H1 (cell line): ENCODE data around the gene PIK3C2G. TPM values are rescaled to one million over a fixed set of nuclear protein-coding genes. Genes with fewer than 3 reads are reported as not detected.

Experiments used
- CTCF ChIA-PET: fragments of 300-600 bp; sonication (Branson Sonifier 250); formaldehyde crosslinking; loops from one replicate; lab custom pipeline; 2021; ENCODE audit not compliant: partially characterized antibody; lab: Charles Lee
- POLR2A ChIA-PET: fragments of 300-600 bp; sonication (Branson Sonifier 250); formaldehyde crosslinking; loops from one replicate; lab custom pipeline; 2021; ENCODE audit warnings: inconsistent platforms; ENCODE audit not compliant: partially characterized antibody; lab: Charles Lee
- DNase-seq, 2 experiments: peaks; one replicate each; pipeline versions ENCODE4 v3.0.0 to v3.0.0-alpha.2; 2010 to 2022; ENCODE audit warnings: low spot score in 2 of 2, low read depth in 1 of 2, mixed read lengths in 1 of 2
- FAIRE-seq: peaks from 2 replicates; lab custom pipeline; 2011; peaks lifted over from hg19 to GRCh38; lab: Jason Lieb, UNC
- H2AFZ ChIP-seq: 2 replicates; pipeline ENCODE4 v1.8.1; 2012; ENCODE audit warnings: low read length, inconsistent platforms
- H2AK5ac ChIP-seq: 2 replicates; pipeline ENCODE4 v1.6.1; 2013; ENCODE audit warnings: low read depth, low read length
- H2BK120ac ChIP-seq: replicated peaks from 2 replicates; pipeline ENCODE3; 2013; ENCODE audit warnings: low read depth, low read length, inconsistent platforms
- H2BK12ac ChIP-seq: 2 replicates; pipeline ENCODE4 v1.6.1; 2013; ENCODE audit warnings: low read depth, low read length
- H2BK15ac ChIP-seq: 2 replicates; pipeline ENCODE4 v1.6.1; 2013; ENCODE audit warnings: low read length
- H2BK20ac ChIP-seq: 2 replicates; pipeline ENCODE4 v1.6.1; 2013; ENCODE audit warnings: low read length
- H2BK5ac ChIP-seq: 2 replicates; pipeline ENCODE4 v1.6.1; 2013; ENCODE audit warnings: low read depth, low read length
- H3K14ac ChIP-seq: 2 replicates; pipeline ENCODE4 v1.6.1; 2013; ENCODE audit warnings: inconsistent platforms; ENCODE audit not compliant: insufficient read length
- H3K18ac ChIP-seq: 2 replicates; pipeline ENCODE4 v1.6.1; 2013; ENCODE audit warnings: low read length; ENCODE audit errors: extremely low read depth
- H3K23ac ChIP-seq: 2 replicates; pipeline ENCODE4 v1.6.1; 2013; ENCODE audit warnings: inconsistent platforms; ENCODE audit not compliant: insufficient read length
- H3K23me2 ChIP-seq: 2 replicates; pipeline ENCODE4 v1.6.1; 2013; ENCODE audit warnings: low read depth, low read length
- H3K27ac ChIP-seq: 2 replicates; pipeline ENCODE4 v1.6.1; 2011; ENCODE audit warnings: low read depth, low read length, inconsistent platforms
- H3K27me3 ChIP-seq, 4 experiments: replicated peaks in 1 of 4; 1 replicate in 1 of 4; 2 replicates in 3 of 4; pipeline versions ENCODE4 v1.6.1 to v1.8.1; 2011 to 2013; ENCODE audit warnings: low read length in 3 of 4, mild to moderate bottlenecking in 3 of 4, inconsistent platforms in 2 of 4, mixed read lengths in 2 of 4, moderate library complexity in 1 of 4; ENCODE audit not compliant: control insufficient read depth in 3 of 4, insufficient read depth in 3 of 4; ENCODE audit errors: extremely low read depth in 1 of 4
- H3K36me3 ChIP-seq, 4 experiments: 2 replicates each; pipeline versions ENCODE4 v1.6.1 to v1.8.1; 2011 to 2013; ENCODE audit warnings: mild to moderate bottlenecking in 4 of 4, low read length in 3 of 4, moderate library complexity in 2 of 4, control low read depth in 1 of 4, inconsistent platforms in 1 of 4; ENCODE audit not compliant: insufficient read depth in 4 of 4, control insufficient read depth in 2 of 4
- H3K4ac ChIP-seq: replicated peaks from 2 replicates; pipeline ENCODE3; 2013; ENCODE audit warnings: low read length, low read depth, mixed read lengths, inconsistent platforms; ENCODE audit not compliant: insufficient read length
- H3K4me1 ChIP-seq, 4 experiments: replicated peaks in 1 of 4; 1 replicate in 1 of 4; 2 replicates in 3 of 4; pipeline versions ENCODE4 v1.6.1 to v1.8.1; 2011 to 2013; ENCODE audit warnings: low read length in 3 of 4, inconsistent platforms in 2 of 4, mixed read lengths in 1 of 4; ENCODE audit not compliant: insufficient read depth in 4 of 4, control insufficient read depth in 3 of 4
- H3K4me2 ChIP-seq, 2 experiments: 2 replicates each; pipeline versions ENCODE4 v1.6.1 to v1.8.1; 2011 to 2013; ENCODE audit warnings: low read depth in 2 of 2, low read length in 2 of 2, control low read depth in 1 of 2, inconsistent platforms in 1 of 2, mild to moderate bottlenecking in 1 of 2; ENCODE audit not compliant: insufficient read depth in 1 of 2
- H3K4me3 ChIP-seq, 4 experiments: fragments of 200-600, 300-600 bp in 1 of 4; sonication (generic), shearing (Covaris generic), sonication (Bioruptor Twin) in 1 of 4; 2 replicates each; pipeline versions ENCODE4 v1.5.1 to v1.8.1; 2011 to 2016; ENCODE audit warnings: low read length in 4 of 4, low read depth in 3 of 4, control low read depth in 2 of 4, inconsistent platforms in 2 of 4, mild to moderate bottlenecking in 2 of 4, mixed read lengths in 1 of 4, moderate library complexity in 1 of 4; ENCODE audit not compliant: insufficient read depth in 2 of 4; ENCODE audit errors: extremely low read depth in 1 of 4
- H3K56ac ChIP-seq: replicated peaks from 2 replicates; pipeline ENCODE3; 2013; ENCODE audit warnings: low read depth, mild to moderate bottlenecking, mixed read lengths, low read length, inconsistent platforms; ENCODE audit not compliant: insufficient read length
- H3K79me1 ChIP-seq: 2 replicates; pipeline ENCODE4 v1.6.1; 2013; ENCODE audit warnings: low read depth, low read length, control low read depth
- H3K79me2 ChIP-seq, 2 experiments: 2 replicates each; pipeline versions ENCODE4 v1.6.1 to v1.8.1; 2012 to 2013; ENCODE audit warnings: low read length in 2 of 2, mild to moderate bottlenecking in 2 of 2, inconsistent platforms in 1 of 2; ENCODE audit not compliant: insufficient read depth in 2 of 2, control insufficient read depth in 1 of 2
- H3K9ac ChIP-seq, 4 experiments: replicated peaks in 1 of 4; 1 replicate in 1 of 4; 2 replicates in 3 of 4; pipeline versions ENCODE4 v1.6.1 to v1.8.1; 2011 to 2013; ENCODE audit warnings: low read depth in 3 of 4, low read length in 3 of 4, control low read depth in 2 of 4, mild to moderate bottlenecking in 2 of 4, moderate library complexity in 2 of 4, inconsistent platforms in 1 of 4; ENCODE audit errors: extremely low read depth in 1 of 4
- H3K9me3 ChIP-seq, 2 experiments: 2 replicates each; pipeline versions ENCODE4 v1.6.1 to v1.8.1; 2012 to 2013; ENCODE audit warnings: mild to moderate bottlenecking in 2 of 2, moderate library complexity in 2 of 2, control low read depth in 1 of 2, inconsistent platforms in 1 of 2, low read depth in 1 of 2, low read length in 1 of 2, mixed read lengths in 1 of 2; ENCODE audit not compliant: insufficient read depth in 2 of 2
- H4K20me1 ChIP-seq, 2 experiments: replicated peaks in 1 of 2; 2 replicates each; pipeline versions ENCODE3 to v1.8.1; 2011 to 2013; ENCODE audit warnings: inconsistent platforms in 2 of 2, low read length in 2 of 2, mild to moderate bottlenecking in 1 of 2; ENCODE audit not compliant: insufficient read depth in 2 of 2, control insufficient read depth in 1 of 2
- H4K5ac ChIP-seq: 2 replicates; pipeline ENCODE4 v1.6.1; 2013; ENCODE audit warnings: low read length, low read depth, mixed read lengths, inconsistent platforms; ENCODE audit not compliant: insufficient read length
- H4K8ac ChIP-seq: 2 replicates; pipeline ENCODE4 v1.8.0; 2013; ENCODE audit warnings: mild to moderate bottlenecking, moderate library complexity, low read length, inconsistent platforms; ENCODE audit not compliant: insufficient read depth; ENCODE audit errors: extremely low read depth
- H4K91ac ChIP-seq: replicated peaks from 2 replicates; pipeline ENCODE3; 2013; ENCODE audit warnings: low read length, mixed read lengths, inconsistent platforms; ENCODE audit not compliant: insufficient read length
- BACH1 ChIP-seq: IDR thresholded peaks from 2 replicates; pipeline ENCODE4 v1.6.1; 2012; ENCODE audit warnings: low read length, improper control_type of control experiment
- CBX5 ChIP-seq: fragments of 300-800, 300-1000 bp; sonication (generic); IDR thresholded peaks from 2 replicates; pipeline ENCODE4 v1.7.1; 2016; ENCODE audit warnings: antibody characterized with exemption, low read length, low read depth
- CBX8 ChIP-seq: fragments of 300-800, 300-1000 bp; sonication (generic); IDR thresholded peaks from 2 replicates; pipeline ENCODE4 v1.7.1; 2016; ENCODE audit warnings: low read depth, low read length, borderline replicate concordance
- CHD2 ChIP-seq: IDR thresholded peaks from 2 replicates; pipeline ENCODE4 v1.6.1; 2012; ENCODE audit warnings: low read length, improper control_type of control experiment
- E2F6 ChIP-seq: IDR thresholded peaks from 2 replicates; pipeline ENCODE4 v1.6.1; 2012; ENCODE audit warnings: inconsistent platforms
- EP300 ChIP-seq, 2 experiments: IDR thresholded peaks; 1 replicate in 1 of 2; 2 replicates in 1 of 2; pipeline ENCODE4 v1.6.1; 2011 to 2012; ENCODE audit warnings: low read depth in 2 of 2, low read length in 2 of 2, mild to moderate bottlenecking in 2 of 2, borderline replicate concordance in 1 of 2, inconsistent platforms in 1 of 2, moderate library complexity in 1 of 2
- GABPA ChIP-seq: IDR thresholded peaks from 2 replicates; pipeline ENCODE4 v1.6.1; 2011; ENCODE audit warnings: mild to moderate bottlenecking, low read length, moderate library complexity, borderline replicate concordance; ENCODE audit not compliant: insufficient read depth
- KDM1A ChIP-seq: fragments of 200-600, 300-600 bp; sonication (generic); IDR thresholded peaks from 2 replicates; pipeline ENCODE4 v1.7.1; 2016; ENCODE audit warnings: mild to moderate bottlenecking, low read length, borderline replicate concordance
- KDM5A ChIP-seq: fragments of 200-600 bp; IDR thresholded peaks from 2 replicates; pipeline ENCODE4 v1.7.1; 2012; ENCODE audit warnings: mild to moderate bottlenecking, low read length, inconsistent platforms, mixed read lengths
- MAX ChIP-seq: IDR thresholded peaks from 2 replicates; pipeline ENCODE4 v1.6.1; 2012; ENCODE audit warnings: inconsistent platforms
- RFX5 ChIP-seq: IDR thresholded peaks from 2 replicates; pipeline ENCODE4 v1.6.1; 2011; ENCODE audit warnings: low read depth, low read length, improper control_type of control experiment, borderline replicate concordance
- SRF ChIP-seq: IDR thresholded peaks from 2 replicates; pipeline ENCODE4 v1.6.1; 2011; ENCODE audit warnings: mild to moderate bottlenecking, low read depth, low read length, moderate library complexity
- TAF1 ChIP-seq: IDR thresholded peaks from 2 replicates; pipeline ENCODE4 v1.6.1; 2011; ENCODE audit warnings: mild to moderate bottlenecking, low read depth, low read length
- TEAD4 ChIP-seq: IDR thresholded peaks from 2 replicates; pipeline ENCODE4 v1.6.1; 2012; ENCODE audit warnings: low read depth, low read length, inconsistent platforms, mixed read lengths
- WGBS, 2 experiments: shearing (Covaris generic) in 1 of 2; methylation state at CpG; one replicate each; pipeline versions ENCODE4 v1.1.6 to v1.1.7; 2013 to 2015; ENCODE audit warnings: low lambda C conversion rate in 2 of 2, mixed read lengths in 2 of 2, inconsistent platforms in 1 of 2, low coverage in 1 of 2, missing lambda C conversion rate in 1 of 2; ENCODE audit not compliant: insufficient replicate concordance in 2 of 2, insufficient coverage in 1 of 2, insufficient read length in 1 of 2; ENCODE audit errors: extremely low coverage in 1 of 2, missing lambda C conversion rate in 1 of 2; 5-methylcytosine and 5-hydroxymethylcytosine counted together
- polyA plus RNA-seq, 7 experiments: library from polyadenylated mRNA; depleted of rRNA in 3 of 7; stranded (reverse) in 5 of 7; unstranded in 2 of 7; fragments of >200 nt in 5 of 7; fragments of 200-250 nt in 2 of 7; gene quantifications; 1 replicate in 5 of 7; 2 replicates in 1 of 7; 4 replicates in 1 of 7; pipeline versions ENCODE4 v1.2.1 to v1.2.3, GENCODE V29; 2011 to 2013; ENCODE audit warnings: missing spikeins in 2 of 7, mixed read lengths in 2 of 7
- total RNA-seq: library from RNA; stranded (reverse); fragmentation: NEBNext Ultra II Directional; extraction: Animal tissue kit (Norgen Biotek cat#: 25700); gene quantifications from 2 replicates; pipeline ENCODE4 v1.2.1, GENCODE V29; 2021

PIK3C2G gene
- total and polyA plus RNA-seq, 2 of the 8 experiments (the other 6 are each of a cell fraction or from before 2014, with no cell fraction given), result not detected

GRCh38 chr12:18254081-18254480, 7.2 kb upstream of the PIK3C2G start:
- Histone ChIP-seq H4K20me1 (no peaks in the 10 kb centered on the region), H3K4me2 (no peak overlapping the region), H3K23ac (no peak overlapping the region), H3K23me2 (no peaks in the 10 kb centered on the region; the same call in 1 of the 2 replicates), H3K27me3 (no peaks in the 10 kb centered on the region), H2BK15ac (no peak overlapping the region), H2AFZ (no peak overlapping the region), H2BK5ac (no peak overlapping the region), H3K36me3 (no peaks in the 10 kb centered on the region), H3K14ac (no peak overlapping the region), H2AK5ac (no peak overlapping the region), H4K5ac (no peak overlapping the region), H3K9me3 (no peaks in the 10 kb centered on the region), H4K8ac (no peak overlapping the region), H2BK20ac (no peak overlapping the region), H3K56ac (no peak overlapping the region), H4K91ac (no peak overlapping the region), H3K4me3 (no peak overlapping the region), H2BK12ac (no peak overlapping the region), H3K4me1 (peaks cover 0 to 3% (median 0%) of the 10 kb centered on the region in 4 experiments; a peak in 1 of 7 replicates), H3K9ac (no peak overlapping the region), H3K79me2 (no peaks in the 10 kb centered on the region), H3K18ac (no peak overlapping the region), H3K27ac (no peak overlapping the region), H2BK120ac (no peak overlapping the region), H3K79me1 (no peaks in the 10 kb centered on the region), H3K4ac (no peak overlapping the region)
- FAIRE-seq (no peak), DNase-seq (no peak)
- POLR2A ChIA-PET, result no interaction called here
- CTCF ChIA-PET, result interaction anchor here (1.2 to 8.1 kb wide), 2 partner anchors 8 to 66 kb away, joined by 4 to 53 read pairs; no protein-coding TSS in a partner anchor
- WGBS, 2 experiments, result 90% methylated on average over 1 of the region's 1 CpG; no CpG with 5 or more reads in 1 of the 2 experiments
- TF ChIP-seq MAX (no peak), CBX8 (no peak), SRF (no peak), KDM5A (no peak), TAF1 (no peak), CBX5 (no peak), CHD2 (no peak), TEAD4 (no peak), E2F6 (no peak), BACH1 (no peak), GABPA (no peak), EP300 (IDR thresholded peaks at IDR 0.05; ENCODE audit: borderline replicate concordance in 1 of 2, low read depth in 2 of 2, low read length in 2 of 2) (no peak), RFX5 (no peak), KDM1A (no peak)
